Measurements from ENCODE around the gene RNF10.
"Not testable (repeated sequence)": the region's sequence is repeated elsewhere in the genome, so short reads cannot be mapped to it uniquely, and the experiment has no call there.

Gene RNF10

DNA sequence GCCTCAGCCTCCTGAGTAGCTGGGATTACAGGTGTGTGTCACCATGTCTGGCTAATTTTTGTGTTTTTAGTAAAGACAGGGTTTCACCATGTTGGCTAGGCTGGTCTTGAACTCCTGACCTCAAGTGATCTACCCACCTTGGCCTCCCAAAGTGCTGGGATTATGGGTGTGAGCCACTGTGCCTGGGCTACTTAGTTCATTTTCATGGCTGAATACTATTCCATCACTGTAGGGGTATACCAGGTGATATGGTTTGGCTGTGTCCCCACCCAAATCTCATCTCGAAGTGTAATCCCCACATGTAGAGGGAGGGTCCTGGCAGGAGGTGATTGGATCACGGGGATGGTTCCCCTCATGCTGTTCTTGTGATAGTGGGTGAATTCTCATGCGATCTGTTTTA, 83.0 kb downstream of the RNF10 start:
- not testable (repeated sequence) for DNase-seq (ENCODE audit: low read depth)

DNA sequence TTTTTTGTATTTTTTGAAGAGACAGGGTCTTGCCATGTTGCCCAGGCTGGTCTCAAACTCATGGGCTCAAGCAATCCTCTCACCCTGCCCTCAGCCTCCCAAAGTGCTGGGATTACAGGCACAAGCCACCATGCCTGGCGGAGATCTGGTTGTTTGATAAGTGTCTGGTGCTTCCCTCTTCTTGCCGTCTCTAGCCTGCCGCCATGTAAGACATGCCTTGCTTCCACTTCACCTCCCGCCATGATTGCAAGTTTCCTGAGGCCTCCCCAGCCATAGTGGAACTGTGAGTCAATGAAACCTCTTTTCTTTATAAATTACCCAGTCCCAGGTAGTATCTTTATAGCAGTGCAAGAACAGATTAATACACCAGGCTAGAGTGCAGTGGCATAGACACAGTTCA, 83.6 kb downstream of the RNF10 start:
- DNase-seq (ENCODE audit: low read depth): not testable (repeated sequence)

DNA sequence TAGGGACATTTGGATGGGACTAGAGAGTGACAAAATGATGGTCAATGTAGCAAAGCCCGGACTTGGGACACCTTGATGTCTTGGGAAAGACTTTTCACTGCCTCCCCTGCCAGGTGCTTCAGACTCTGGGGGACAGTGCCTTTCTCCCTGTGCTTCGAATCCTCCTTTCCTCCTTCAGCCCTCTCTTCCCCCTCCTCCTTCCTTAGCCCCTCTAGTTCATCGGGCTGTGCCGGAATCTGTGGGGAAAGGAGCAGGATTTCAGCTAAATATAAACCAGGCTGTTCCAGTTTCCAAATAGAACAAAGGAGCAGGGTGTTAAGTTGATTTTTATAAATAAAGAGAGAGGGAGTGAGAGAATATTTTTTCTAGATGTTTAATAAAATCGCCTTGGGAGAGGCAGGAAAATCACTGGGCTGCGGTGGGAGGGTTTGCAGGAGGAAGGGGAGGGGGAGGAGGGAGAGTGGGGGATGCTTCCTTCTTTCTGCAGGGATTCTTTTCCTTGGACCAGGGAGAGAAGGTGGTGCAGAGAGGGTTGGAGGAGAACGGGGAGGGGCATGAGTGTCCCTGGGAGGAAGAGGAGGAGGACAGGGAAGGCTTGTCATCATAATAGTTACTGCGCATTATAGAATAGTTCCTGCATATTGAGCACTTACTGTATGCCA, 84.9 kb downstream of the RNF10 start:
- no peak for DNase-seq (ENCODE audit: low read depth)

DNA sequence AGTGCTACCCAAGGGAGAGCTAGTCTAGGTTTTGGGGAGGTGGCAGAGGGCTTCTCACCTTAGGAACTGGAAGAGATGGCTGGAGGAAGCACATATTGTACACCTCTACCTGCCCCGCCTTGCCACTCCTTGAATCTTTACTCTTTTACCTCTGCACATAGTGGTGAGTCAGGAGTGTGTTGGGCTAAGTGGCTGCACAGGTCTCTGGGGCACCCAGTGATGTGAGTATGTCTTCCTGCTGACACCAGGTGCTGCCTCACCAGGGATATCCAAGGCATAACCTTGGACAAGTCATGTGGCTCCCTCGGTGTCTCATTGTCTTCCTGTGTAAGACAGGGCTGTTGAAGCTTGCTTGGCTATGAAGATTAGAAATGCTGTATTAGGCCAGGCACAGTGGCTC, 86.5 kb downstream of the RNF10 start:
- DNase-seq (ENCODE audit: low read depth): no peak

DNA sequence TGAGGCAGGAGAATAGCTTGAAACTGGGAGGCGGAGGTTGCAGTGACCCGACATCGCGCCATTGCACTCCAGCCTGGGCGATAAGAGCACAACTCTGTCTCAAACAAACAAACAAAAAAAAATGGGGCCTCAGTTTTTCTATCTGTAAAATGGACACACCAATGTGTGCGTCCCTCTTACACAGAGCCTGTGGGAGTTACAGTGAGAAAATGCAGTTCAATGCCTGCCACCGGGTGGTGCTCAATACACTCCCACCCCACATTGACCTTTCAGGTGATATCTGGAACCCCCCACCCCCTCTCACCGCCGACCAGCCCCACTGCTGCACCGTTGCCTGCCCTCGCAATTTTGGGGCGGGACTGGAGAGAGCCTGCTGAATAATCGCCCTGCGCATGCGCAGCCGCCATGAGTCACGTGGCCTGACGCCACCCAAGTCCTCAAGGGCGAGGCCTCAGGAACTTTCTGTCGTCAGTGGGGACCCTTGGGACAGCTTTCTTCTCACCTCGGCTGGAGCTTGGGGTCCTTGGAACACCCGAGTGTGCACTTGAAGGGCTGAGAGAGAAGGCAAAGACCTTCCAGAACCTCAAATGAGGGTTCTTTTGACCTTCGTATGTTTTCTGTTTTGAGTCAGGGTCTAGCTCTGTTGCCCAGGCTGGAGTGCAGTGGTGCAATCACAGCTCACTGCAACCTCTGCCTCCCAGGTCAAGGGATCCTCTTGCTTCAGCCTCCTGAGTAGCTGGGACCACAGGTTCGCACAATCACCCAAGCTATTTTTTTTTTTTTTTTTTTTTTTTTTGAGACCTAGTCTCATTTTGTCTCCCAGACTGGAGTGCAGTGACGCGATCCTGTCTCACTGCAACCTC, 91.6 kb downstream of the RNF10 start:
- DNase-seq (ENCODE audit: low read depth): no peak

Measured in iris pigment epithelial cell (primary cell).